Stimulated activated CD4-positive, alpha-beta T cell treated with anti-CD3 and anti-CD28 coated beads, Interleukin-4, amount 100 ng/mL, for 1 hour (primary cell): ENCODE results near the gene TMED3.

Experiments used
- DNase-seq: peaks from one replicate; pipeline ENCODE4 v3.0.0-alpha.2; 2020

The TMED3 gene

DNA sequence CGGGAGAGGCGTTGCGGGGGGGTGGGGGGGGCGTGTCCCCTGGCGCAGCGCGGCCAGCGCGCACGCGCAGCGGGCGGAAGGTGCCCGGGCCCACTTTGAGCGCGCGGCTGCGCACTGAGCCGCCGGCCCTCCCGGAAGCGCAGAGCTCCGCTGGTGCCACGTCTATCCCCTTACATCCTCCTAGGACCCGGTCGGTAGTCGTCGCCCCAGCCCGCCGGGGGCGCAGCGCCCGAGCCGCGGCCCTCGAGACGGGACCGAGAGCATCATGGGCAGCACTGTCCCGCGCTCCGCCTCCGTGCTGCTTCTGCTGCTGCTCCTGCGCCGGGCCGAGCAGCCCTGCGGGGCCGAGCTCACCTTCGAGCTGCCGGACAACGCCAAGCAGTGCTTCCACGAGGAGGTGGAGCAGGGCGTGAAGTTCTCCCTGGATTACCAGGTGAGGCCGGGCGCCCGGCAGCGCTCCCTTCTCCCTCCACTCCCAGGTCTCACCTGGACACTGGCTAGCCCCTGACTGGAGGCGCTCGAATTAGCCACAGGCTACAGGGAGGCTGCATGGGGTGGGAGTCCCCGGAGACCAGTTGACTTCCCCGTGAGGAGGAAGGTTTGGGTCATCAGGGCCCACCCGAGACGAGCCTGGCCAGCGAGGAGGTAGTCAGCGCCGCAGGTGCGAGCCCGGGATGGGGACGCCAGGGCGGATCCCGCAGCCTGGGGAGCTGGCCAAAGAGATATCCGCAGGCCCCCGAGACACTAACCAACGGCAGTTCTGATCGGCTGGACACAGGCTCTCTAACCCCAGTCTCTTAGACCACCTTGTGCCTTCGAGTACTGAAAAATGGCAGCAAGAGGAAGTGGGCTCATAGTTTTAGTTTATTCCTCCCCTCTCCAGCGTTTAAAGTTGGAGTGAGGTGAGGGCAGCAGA is at the start of gene TMED3:
Gene TMED3 (plus strand): TSS at position 128 of the 916 bp plus-strand sequence. CDS start 138 bp downstream, at position 266.
- DNase-seq = peak; percentile 82

DNA sequence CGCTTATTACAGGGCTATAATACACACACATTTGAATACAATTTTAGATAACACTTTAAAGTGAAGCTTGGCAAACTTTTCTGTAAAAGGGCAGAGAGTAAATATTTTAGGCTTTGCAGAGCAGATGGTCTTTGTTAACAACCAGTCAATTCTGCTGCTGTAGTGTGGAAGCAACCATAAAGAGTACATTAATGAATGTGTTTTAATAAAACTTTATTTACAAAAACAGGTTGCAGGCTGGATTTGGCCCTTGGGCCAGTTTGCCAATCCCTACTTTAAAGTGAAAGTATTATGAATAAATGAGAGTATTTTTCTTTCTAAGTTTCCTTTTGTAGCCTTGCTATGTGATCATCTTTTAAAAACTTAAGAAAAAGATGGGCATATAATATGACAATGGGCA is 49.1 kb upstream of the TMED3 start:
- DNase-seq = no peak

GRCh38 chr15:79265167-79265566 is 45.7 kb upstream of the TMED3 start:
- no peak for DNase-seq

DNA sequence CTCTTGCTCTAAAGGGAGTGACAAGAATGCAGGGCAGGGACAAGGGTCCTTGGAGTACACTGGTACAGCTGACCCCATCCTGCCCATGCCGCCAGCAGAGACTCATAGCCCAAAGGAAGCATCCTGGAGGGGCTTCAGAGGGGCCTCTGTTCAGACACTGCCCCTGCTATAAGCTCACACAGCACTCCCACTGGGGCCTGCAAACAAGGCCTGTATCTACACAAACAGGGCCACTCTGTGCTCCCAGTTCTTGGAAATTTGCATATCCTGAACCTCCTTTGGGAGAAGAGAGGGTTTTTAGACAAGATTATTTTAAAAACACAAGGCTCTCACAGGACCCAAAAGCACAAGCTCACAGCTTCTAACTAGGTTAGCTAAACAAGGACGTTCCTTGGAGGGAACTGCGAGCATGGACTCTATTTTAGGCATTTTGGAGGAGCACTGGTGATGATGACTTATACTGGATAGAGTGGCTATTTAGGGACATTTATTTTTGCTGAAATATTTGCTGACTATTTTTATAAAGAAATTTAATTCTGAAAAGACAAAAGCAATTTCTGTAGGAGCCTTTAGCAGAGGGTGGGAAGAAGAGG is 44.8 kb upstream of the TMED3 start:
- DNase-seq = no peak

GRCh38 chr15:79282371-79283251 is 28.3 kb upstream of the TMED3 start, which contains the start of gene ANKRD34C:
ANKRD34C (plus strand) TSS chr15:79282722; CDS start chr15:79293285, 10,563 bp downstream.
- no peak for DNase-seq

- peak; percentile 40 for DNase-seq
Observed at GRCh38 chr15:79283252-79284048, 27.5 kb upstream of the TMED3 start.

DNA sequence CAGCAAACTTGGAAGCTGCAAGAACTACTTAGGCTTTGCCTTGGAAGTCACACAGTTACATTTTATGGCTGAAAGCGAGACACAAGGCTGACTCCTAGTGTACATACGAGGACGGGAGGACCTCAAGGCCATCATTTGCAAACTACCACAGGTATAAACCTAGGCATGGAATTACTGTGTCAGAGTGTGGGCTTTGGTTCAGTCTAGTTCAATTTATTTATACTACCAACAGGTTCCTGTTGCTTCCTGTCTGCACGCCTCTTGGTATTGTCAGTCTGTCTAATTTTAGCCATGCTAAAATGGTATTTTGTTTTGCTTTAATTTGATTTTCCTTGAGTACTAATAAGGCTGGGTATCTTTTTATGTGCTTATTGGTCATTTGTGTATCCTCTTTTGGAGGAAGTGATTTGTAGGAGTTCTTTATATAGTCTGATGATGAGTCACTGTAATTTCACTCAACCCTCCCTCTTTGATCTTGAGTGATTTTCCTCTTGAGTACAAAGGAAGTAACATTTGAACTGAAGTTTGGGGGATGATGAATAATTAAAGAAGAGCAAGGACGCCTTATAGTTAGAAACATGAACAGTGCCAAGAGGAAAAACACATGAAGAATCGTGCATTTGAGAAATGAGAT is 20.2 kb upstream of the TMED3 start:
- no peak for DNase-seq

GRCh38 chr15:79292011-79292410 is 18.9 kb upstream of the TMED3 start:
- DNase-seq = no peak

DNA sequence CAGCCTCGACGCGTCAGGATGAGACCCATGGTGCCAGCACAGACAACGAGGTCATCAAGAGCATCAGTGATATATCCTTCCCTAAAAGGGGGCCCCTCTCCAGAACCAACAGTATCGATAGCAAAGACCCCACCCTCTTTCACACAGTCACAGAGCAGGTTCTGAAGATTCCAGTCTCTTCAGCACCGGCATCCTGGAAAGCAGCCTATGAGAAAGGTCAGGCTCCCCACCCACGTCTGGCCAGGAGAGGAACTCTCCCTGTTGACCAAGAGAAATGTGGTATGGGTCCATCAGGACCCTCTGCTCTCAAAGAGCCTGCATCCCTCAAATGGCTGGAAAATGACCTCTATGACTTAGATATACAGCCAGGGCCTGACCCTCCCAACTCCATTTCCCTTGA is 16.8 kb upstream of the TMED3 start:
- no peak for DNase-seq

DNA sequence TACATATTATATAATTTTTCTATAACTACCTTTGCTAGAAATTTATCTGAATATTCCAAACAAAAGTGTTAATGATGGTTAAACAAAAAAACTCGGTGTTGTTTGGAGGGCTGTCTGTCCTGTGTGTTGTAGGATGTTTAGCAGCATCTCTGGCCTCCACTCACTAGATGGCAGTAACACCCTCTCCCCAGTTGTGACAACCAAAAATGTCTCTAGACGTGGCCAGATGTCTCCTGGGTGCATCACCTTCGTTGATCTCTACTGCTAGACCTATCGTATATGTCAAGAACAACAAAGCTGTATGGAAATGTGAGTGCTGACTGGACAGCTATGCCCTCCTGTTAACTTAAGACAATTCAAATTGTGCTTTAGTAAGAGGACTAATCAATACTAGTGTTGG is 14.3 kb upstream of the TMED3 start:
- DNase-seq = no peak

DNA sequence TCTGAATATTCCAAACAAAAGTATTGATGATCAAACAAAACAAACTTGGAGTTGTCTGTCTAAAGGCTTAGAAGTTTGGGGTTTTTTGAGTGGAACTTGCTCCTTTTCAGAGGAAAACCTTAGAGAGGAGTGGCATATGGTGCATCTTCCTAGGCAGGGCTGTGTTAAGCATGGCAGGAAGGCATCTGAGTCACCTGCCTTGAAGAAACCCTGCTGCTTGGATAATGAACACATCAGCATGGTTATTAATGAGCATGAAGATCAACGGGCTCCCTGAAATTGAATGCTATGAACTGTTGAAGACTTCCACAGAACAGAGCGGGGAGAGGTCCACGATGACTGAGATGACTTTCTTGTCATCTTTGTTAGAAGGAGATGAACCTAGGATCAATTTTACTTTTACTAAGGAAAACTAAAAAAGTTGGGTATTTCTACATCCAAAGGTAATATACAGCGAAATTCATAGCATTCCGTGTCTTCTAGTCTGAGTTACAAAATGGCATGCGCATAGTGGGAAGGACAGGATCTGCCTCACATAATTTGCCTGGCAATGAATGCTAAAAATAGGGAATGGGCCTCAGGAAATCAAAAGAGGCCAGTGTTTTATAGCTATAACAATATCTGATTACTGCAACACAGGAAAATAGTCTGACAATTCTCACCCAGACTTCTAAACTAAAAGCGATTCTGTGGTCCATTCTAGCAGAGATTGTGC is 11.6 kb upstream of the TMED3 start:
- DNase-seq = no peak

GRCh38 chr15:79299841-79300235 is 11.1 kb upstream of the TMED3 start:
- DNase-seq = no peak

DNA sequence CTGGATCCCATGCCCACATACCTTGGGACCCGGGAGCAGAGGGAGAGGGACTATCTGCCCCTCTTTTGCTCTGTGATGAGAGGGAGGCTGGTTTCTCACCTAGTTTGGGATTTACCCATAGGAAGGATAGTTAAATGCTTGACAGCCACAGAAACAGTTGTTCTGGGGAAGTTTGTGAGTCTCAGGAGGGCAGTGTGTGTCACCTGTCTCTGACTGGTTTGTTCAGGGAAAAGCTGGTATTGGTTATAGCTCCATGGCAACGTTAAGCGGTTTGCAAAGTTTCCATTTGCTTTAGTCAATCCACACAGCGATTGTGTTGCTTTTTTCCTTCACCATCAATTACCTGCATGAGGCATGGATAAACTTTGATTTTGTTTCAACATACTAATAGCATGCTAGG is 3.7 kb upstream of the TMED3 start:
- DNase-seq = no peak

GRCh38 chr15:79308874-79309273 is 2.0 kb upstream of the TMED3 start:
- no peak for DNase-seq

DNA sequence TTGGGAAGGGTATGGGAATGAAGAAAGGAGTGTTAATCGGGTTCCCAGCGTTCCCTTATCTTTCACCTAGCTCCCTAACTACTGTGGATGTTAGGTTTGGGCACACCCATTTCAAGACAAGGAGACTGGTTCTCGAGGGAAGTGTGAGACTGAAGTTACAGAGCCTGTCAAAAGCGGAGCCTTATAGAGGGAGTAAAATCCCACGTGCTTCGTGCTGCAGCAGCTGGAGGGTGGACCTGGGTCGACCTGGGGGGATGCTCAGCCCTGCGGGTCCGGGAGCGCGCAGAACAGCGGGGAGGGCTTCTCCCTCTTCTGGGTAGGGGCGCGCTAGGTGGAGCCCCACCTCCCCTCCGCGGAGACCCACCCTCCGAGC is 314 bp upstream of the TMED3 start:
- no peak for DNase-seq

DNA sequence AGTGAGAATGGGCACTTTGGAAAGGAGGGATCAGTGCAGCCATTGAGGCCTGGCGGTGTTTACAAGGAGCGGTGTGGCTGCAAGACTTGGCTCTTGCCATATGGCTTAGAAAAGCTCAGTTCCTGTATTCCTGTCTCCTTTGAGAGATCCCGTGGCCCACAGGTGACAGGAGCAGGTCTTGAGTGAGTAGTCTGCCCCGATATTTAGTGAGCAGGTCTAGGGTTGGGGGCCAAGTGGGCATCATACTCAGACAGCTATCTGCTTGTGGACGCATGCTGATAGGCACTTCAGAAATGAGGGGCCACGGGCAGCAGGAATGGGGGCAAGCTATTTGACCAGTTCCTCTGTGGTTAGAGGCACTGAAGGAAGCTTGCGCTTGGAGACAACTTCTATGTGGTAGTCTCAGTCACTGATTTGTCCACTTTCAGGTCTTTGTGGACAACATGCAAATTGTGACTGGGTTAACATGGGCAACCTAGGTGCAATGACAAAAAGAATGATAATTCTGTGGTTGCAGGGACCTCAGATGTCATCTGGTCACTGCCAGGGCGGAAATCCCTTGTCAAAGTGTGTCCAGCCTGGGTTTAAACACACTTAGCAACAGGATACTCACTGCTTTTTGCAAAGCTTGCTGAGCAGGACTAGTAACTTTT is 1.1 kb downstream of the TMED3 start:
- DNase-seq = no peak

DNA sequence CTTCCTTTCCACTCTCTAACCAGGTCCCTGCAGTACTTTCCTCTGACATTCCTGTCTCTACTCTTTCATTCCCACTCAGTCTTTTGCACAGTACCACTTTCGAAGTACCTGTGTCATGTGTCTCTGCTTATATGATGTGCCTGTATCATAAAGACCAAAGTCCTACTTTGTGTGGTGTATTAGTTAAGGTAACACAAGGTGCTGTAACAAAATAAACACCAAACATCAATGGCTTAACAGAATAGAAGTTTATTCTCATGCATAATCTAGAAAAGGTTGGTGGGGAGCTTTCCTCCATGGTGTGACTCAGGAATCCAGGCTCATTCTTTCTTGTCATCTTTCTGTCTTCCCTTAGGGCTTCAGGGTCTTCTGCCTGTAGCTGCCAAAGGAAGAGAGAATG is 3.3 kb downstream of the TMED3 start:
- DNase-seq = no peak

GRCh38 chr15:79314811-79315210 is 3.9 kb downstream of the TMED3 start:
- no peak for DNase-seq

DNA sequence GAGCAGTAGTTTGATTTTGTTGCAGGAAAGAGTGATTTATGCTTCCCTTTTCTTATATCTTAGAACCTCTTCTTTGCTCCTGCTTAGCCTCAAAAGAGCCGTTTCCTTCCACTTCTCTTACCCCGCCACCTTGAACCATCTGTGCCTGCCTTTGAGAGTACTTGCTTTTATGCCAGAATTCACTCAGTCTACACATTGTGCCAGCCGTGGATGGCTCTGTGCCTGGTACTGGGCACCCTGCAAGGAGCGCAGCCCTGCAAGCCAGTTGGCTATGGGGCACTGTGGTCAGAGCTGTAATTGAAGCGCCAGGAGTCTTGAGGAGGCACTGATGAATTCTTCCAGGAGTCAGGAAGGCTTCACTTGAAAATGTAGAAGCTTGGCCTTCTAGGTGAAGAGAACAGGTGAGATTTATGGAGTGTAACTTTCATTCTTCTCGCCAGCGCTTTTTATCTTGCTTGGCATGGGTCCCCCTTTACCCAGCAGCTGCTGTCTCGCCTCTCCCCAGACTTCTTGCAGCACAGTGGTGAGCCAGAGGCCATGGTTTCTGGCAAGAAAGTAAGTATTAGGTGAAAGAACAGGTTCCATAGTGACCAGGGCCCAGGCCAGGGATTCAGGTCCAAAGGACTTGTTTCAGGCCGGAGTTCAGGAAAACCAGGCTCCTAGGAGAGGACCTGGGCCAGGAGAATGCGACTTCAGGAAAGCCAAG is 4.9 kb downstream of the TMED3 start:
- DNase-seq = no peak

GRCh38 chr15:79316864-79317263 is 6.0 kb downstream of the TMED3 start:
- DNase-seq = no peak
